SK-N-SH treated with all-trans-retinoic acid at 6 μM for 48 hours (cell line): ENCODE data around the gene ZNF524.

Experiments used
- ATAC-seq: fragments of 200-7000 bp; cut with Tn5 transposase; 3 replicates; pipeline ENCODE4 v1.9.1; 2020; ENCODE audit warnings: mild to moderate bottlenecking, moderate library complexity
- ARNTL ChIP-seq: fragments of 450-650 bp; formaldehyde crosslinking; IDR thresholded peaks from 2 replicates; pipeline ENCODE4 v1.5.0; 2020; ENCODE audit warnings: low read depth, mild to moderate bottlenecking, moderate library complexity, borderline replicate concordance
- CSDC2 ChIP-seq: fragments of 250-450 bp; sonication (Bioruptor Pico); IDR thresholded peaks from 2 replicates; pipeline ENCODE4 v1.5.0; 2020; ENCODE audit warnings: mild to moderate bottlenecking, moderate library complexity
- ESRRG ChIP-seq: fragments of 250-450 bp; sonication (Bioruptor Pico); IDR thresholded peaks from 2 replicates; pipeline ENCODE4 v1.6.1; 2021; ENCODE audit warnings: mild to moderate bottlenecking
- GLIS3 ChIP-seq: fragments of 250-450 bp; sonication (Bioruptor Pico); IDR thresholded peaks from 2 replicates; pipeline ENCODE4 v1.5.0; 2020; ENCODE audit warnings: mild to moderate bottlenecking, moderate library complexity
- ISL1 ChIP-seq: fragments of 250-450 bp; sonication (Bioruptor Pico); IDR thresholded peaks from 2 replicates; pipeline ENCODE4 v2.1.2; 2022; ENCODE audit warnings: mild to moderate bottlenecking, moderate library complexity
- OSR1 ChIP-seq: fragments of 250-450 bp; sonication (Bioruptor Pico); IDR thresholded peaks from 2 replicates; pipeline ENCODE4 v1.8.0; 2022; ENCODE audit warnings: moderate library complexity, mild to moderate bottlenecking, inconsistent platforms
- PPARA ChIP-seq: fragments of 250-450 bp; sonication (Bioruptor Pico); IDR thresholded peaks from 2 replicates; pipeline ENCODE4 v1.5.0; 2020; ENCODE audit warnings: mild to moderate bottlenecking, borderline replicate concordance
- RARB ChIP-seq: fragments of 250-450 bp; sonication (Bioruptor Pico); IDR thresholded peaks from 2 replicates; pipeline ENCODE4 v1.8.0; 2021; ENCODE audit warnings: mild to moderate bottlenecking, moderate library complexity
- SNAI2 ChIP-seq: fragments of 250-450 bp; sonication (Bioruptor Pico); IDR thresholded peaks from 2 replicates; pipeline ENCODE4 v1.5.0; 2020; ENCODE audit warnings: mild to moderate bottlenecking, moderate library complexity
- TCF4 ChIP-seq: fragments of 250-450 bp; sonication (Bioruptor Pico); IDR thresholded peaks from 2 replicates; pipeline ENCODE4 v1.8.0; 2021; ENCODE audit warnings: mild to moderate bottlenecking, moderate library complexity, borderline replicate concordance
- TOX ChIP-seq: fragments of 250-450 bp; sonication (Bioruptor Pico); IDR thresholded peaks from 2 replicates; pipeline ENCODE4 v1.8.0; 2021; ENCODE audit warnings: mild to moderate bottlenecking, moderate library complexity, borderline replicate concordance
- ZC3H10 ChIP-seq: fragments of 250-450 bp; sonication (Bioruptor Pico); IDR thresholded peaks from 2 replicates; pipeline ENCODE4 v1.5.1; 2021; ENCODE audit warnings: mild to moderate bottlenecking, moderate library complexity
- ZFP3 ChIP-seq: fragments of 250-450 bp; sonication (Bioruptor Pico); IDR thresholded peaks from 2 replicates; pipeline ENCODE4 v1.5.0; 2020; ENCODE audit warnings: mild to moderate bottlenecking, moderate library complexity
- ZFP30 ChIP-seq: fragments of 450-650 bp; formaldehyde crosslinking; IDR thresholded peaks from 2 replicates; pipeline ENCODE4 v1.5.0; 2022; ENCODE audit warnings: mild to moderate bottlenecking, moderate library complexity
- ZNF565 ChIP-seq: fragments of 450-650 bp; formaldehyde crosslinking; conservative IDR thresholded peaks from 2 replicates; pipeline ENCODE4 v1.5.0; 2020; ENCODE audit warnings: low read depth, mild to moderate bottlenecking, moderate library complexity
- ZNF70 ChIP-seq: fragments of 450-650 bp; formaldehyde crosslinking; IDR thresholded peaks from 2 replicates; pipeline ENCODE4 v1.5.0; 2020; ENCODE audit warnings: mild to moderate bottlenecking, moderate library complexity
- ZNF8 ChIP-seq: fragments of 450-650 bp; formaldehyde crosslinking; IDR thresholded peaks from 2 replicates; pipeline ENCODE4 v1.5.0; 2020; ENCODE audit warnings: mild to moderate bottlenecking, moderate library complexity
- TF ChIP-seq, protein P1 (sequence below): fragments of 250-450 bp; sonication (Bioruptor Pico); IDR thresholded peaks from 2 replicates; pipeline ENCODE4 v1.8.0; 2020; ENCODE audit warnings: mild to moderate bottlenecking, moderate library complexity, borderline replicate concordance
- TF ChIP-seq, protein P2 (sequence below): fragments of 250-450 bp; sonication (Bioruptor Pico); IDR thresholded peaks from 2 replicates; pipeline ENCODE4 v1.5.1; 2020; ENCODE audit warnings: low read depth, mild to moderate bottlenecking, moderate library complexity
- TF ChIP-seq, protein P3 (sequence below): fragments of 250-450 bp; sonication (Bioruptor Pico); IDR thresholded peaks from 2 replicates; pipeline ENCODE4 v1.8.0; 2021; ENCODE audit warnings: low read depth, mild to moderate bottlenecking, moderate library complexity, borderline replicate concordance
- TF ChIP-seq, protein P4 (sequence below): fragments of 250-450 bp; sonication (Bioruptor Pico); IDR thresholded peaks from 2 replicates; pipeline ENCODE4 v1.5.0; 2020; ENCODE audit warnings: mild to moderate bottlenecking, moderate library complexity
- TF ChIP-seq, protein P5 (sequence below): fragments of 250-450 bp; sonication (Bioruptor Pico); IDR thresholded peaks from 2 replicates; pipeline ENCODE4 v1.5.1; 2021; ENCODE audit warnings: mild to moderate bottlenecking, moderate library complexity

The ZNF524 gene

DNA sequence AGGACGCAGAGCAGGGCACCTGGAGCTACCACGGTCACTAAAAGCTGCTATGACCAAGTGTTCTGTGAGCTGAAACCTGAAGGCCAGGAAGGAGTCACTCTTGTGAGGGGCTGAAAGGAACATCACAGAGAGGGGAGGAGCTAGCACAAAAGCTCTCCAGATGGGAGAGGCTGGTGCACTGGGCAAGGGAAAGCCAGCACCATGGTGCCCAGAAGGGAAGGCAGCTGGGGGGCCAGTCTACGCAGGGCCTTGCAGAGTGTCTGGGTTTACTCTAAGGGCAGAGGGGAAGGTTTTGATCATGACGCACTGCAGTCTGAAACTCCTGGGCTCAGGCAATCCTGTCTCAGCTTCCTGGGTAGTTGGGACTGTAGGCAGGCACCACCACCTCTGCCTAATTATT is 36.6 kb downstream of the ZNF524 start:
- TF ChIP-seq ZNF565 (CRISPR knock-in tag) (no peak), GLIS3 (CRISPR knock-in tag) (no peak), ARNTL (CRISPR knock-in tag) (no peak)
- TF ChIP-seq, protein P1, sequence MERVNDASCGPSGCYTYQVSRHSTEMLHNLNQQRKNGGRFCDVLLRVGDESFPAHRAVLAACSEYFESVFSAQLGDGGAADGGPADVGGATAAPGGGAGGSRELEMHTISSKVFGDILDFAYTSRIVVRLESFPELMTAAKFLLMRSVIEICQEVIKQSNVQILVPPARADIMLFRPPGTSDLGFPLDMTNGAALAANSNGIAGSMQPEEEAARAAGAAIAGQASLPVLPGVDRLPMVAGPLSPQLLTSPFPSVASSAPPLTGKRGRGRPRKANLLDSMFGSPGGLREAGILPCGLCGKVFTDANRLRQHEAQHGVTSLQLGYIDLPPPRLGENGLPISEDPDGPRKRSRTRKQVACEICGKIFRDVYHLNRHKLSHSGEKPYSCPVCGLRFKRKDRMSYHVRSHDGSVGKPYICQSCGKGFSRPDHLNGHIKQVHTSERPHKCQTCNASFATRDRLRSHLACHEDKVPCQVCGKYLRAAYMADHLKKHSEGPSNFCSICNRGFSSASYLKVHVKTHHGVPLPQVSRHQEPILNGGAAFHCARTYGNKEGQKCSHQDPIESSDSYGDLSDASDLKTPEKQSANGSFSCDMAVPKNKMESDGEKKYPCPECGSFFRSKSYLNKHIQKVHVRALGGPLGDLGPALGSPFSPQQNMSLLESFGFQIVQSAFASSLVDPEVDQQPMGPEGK (CRISPR knock-in tag) = no peak
- ATAC-seq = no peak

DNA sequence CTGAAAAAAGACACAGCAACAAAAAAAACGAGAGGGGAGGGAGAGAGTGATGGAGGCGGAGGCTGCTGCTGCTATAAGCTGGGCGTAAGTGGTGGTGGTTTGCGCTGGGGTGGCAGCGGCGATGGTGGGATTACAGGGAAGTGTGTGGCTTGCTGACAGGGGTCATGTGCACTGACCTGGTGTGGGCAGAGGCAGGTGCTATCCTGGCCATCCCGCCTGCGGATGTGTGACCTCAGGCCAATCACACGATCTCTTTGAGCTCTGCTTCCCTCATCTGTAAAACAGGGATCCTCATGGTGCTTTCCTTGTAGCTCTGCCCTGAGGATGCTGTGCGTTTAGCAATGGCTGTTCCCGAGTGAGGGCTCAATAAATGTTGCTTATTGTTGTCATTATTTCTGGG is 37.4 kb downstream of the ZNF524 start:
- TF ChIP-seq ZNF70 (CRISPR knock-in tag) (no peak), ARNTL (CRISPR knock-in tag) (no peak), TCF4 (CRISPR knock-in tag) (no peak), RARB (CRISPR knock-in tag) (no peak), ISL1 (CRISPR knock-in tag) (no peak), ZFP30 (CRISPR knock-in tag) (no peak), TOX (no peak)
- TF ChIP-seq, protein P2, sequence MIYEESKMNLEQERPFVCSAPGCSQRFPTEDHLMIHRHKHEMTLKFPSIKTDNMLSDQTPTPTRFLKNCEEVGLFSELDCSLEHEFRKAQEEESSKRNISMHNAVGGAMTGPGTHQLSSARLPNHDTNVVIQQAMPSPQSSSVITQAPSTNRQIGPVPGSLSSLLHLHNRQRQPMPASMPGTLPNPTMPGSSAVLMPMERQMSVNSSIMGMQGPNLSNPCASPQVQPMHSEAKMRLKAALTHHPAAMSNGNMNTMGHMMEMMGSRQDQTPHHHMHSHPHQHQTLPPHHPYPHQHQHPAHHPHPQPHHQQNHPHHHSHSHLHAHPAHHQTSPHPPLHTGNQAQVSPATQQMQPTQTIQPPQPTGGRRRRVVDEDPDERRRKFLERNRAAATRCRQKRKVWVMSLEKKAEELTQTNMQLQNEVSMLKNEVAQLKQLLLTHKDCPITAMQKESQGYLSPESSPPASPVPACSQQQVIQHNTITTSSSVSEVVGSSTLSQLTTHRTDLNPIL (CRISPR knock-in tag) = no peak
- TF ChIP-seq, protein P3, sequence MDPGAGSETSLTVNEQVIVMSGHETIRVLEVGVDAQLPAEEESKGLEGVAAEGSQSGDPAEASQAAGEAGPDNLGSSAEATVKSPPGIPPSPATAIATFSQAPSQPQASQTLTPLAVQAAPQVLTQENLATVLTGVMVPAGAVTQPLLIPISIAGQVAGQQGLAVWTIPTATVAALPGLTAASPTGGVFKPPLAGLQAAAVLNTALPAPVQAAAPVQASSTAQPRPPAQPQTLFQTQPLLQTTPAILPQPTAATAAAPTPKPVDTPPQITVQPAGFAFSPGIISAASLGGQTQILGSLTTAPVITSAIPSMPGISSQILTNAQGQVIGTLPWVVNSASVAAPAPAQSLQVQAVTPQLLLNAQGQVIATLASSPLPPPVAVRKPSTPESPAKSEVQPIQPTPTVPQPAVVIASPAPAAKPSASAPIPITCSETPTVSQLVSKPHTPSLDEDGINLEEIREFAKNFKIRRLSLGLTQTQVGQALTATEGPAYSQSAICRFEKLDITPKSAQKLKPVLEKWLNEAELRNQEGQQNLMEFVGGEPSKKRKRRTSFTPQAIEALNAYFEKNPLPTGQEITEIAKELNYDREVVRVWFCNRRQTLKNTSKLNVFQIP (CRISPR knock-in tag) = no peak
- no peak for ATAC-seq

DNA sequence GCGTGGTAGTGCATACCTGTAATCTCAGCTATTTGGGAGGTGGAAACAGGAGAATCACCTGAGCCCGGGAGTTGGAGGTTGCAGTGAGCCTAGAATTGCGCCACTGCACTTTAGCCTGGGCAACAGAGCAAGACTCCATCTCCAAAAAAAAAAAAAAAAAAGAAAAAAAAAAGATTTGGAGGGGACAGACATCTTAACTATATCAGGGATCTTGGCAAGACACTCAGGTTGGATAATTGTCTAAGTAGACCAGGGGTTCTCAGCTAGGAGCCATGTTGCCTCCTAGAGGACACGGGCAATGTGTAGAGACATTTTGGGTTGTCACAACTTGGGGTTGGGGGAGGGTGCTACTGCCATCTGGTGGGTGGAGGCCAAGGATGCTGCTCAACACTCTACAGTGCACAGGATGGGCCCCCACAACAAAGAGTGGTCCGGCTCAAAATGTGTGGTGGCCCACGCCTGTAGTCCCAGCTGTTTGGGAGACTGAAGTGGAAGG is 38.8 kb downstream of the ZNF524 start:
- ATAC-seq = no peak
- TF ChIP-seq ESRRG (CRISPR knock-in tag) (no peak), GLIS3 (CRISPR knock-in tag) (no peak), CSDC2 (CRISPR knock-in tag) (no peak), RARB (CRISPR knock-in tag) (no peak), ZNF8 (CRISPR knock-in tag) (no peak), ZFP3 (no peak), TOX (no peak), ISL1 (CRISPR knock-in tag) (no peak), SNAI2 (CRISPR knock-in tag) (no peak), OSR1 (no peak), ZNF70 (CRISPR knock-in tag) (no peak), PPARA (CRISPR knock-in tag) (no peak), ZC3H10 (CRISPR knock-in tag) (no peak)
- TF ChIP-seq, protein P4, sequence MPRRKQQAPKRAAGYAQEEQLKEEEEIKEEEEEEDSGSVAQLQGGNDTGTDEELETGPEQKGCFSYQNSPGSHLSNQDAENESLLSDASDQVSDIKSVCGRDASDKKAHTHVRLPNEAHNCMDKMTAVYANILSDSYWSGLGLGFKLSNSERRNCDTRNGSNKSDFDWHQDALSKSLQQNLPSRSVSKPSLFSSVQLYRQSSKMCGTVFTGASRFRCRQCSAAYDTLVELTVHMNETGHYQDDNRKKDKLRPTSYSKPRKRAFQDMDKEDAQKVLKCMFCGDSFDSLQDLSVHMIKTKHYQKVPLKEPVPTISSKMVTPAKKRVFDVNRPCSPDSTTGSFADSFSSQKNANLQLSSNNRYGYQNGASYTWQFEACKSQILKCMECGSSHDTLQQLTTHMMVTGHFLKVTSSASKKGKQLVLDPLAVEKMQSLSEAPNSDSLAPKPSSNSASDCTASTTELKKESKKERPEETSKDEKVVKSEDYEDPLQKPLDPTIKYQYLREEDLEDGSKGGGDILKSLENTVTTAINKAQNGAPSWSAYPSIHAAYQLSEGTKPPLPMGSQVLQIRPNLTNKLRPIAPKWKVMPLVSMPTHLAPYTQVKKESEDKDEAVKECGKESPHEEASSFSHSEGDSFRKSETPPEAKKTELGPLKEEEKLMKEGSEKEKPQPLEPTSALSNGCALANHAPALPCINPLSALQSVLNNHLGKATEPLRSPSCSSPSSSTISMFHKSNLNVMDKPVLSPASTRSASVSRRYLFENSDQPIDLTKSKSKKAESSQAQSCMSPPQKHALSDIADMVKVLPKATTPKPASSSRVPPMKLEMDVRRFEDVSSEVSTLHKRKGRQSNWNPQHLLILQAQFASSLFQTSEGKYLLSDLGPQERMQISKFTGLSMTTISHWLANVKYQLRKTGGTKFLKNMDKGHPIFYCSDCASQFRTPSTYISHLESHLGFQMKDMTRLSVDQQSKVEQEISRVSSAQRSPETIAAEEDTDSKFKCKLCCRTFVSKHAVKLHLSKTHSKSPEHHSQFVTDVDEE (CRISPR knock-in tag) = no peak
- TF ChIP-seq, protein P5, sequence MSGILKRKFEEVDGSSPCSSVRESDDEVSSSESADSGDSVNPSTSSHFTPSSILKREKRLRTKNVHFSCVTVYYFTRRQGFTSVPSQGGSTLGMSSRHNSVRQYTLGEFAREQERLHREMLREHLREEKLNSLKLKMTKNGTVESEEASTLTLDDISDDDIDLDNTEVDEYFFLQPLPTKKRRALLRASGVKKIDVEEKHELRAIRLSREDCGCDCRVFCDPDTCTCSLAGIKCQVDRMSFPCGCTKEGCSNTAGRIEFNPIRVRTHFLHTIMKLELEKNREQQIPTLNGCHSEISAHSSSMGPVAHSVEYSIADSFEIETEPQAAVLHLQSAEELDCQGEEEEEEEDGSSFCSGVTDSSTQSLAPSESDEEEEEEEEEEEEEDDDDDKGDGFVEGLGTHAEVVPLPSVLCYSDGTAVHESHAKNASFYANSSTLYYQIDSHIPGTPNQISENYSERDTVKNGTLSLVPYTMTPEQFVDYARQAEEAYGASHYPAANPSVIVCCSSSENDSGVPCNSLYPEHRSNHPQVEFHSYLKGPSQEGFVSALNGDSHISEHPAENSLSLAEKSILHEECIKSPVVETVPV (CRISPR knock-in tag) = no peak
- TF ChIP-seq, protein P3 (CRISPR knock-in tag) = no peak
- TF ChIP-seq, all 23 proteins: peak for 0
